Measurements from ENCODE around the gene MAU2. TPM values are rescaled to one million over a fixed set of nuclear protein-coding genes. Genes with fewer than 3 reads are reported as not detected.

MAU2 gene
- total RNA-seq, 2 donors from 2014 or later = 52.5 to 106 TPM

DNA sequence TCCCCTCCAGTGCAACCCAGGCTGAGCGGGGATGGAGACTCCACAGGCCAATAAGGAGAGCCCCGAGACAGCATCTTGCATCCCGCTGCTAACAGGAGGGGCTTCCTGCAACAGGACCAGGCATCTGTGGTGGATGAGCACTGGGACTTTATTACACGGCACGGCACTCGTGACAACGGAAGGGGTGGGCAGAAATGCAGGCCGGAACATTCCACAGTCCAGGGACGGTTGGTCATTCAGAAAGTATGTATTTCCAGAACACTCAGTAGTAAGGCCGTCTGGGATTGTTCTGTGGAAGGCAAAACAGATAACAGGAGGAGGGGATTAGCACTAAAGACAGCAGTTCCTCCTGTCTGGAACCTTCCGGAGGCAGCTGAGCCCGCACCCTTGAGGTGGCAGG lies 44.2 kb upstream of the MAU2 start:
- TF ChIP-seq POLR2AphosphoS5 (IDR thresholded peaks at IDR 0.05) (no peak), POLR2A (IDR thresholded peaks at IDR 0.05) (no peak)
- TF ChIP-seq, protein P1, sequence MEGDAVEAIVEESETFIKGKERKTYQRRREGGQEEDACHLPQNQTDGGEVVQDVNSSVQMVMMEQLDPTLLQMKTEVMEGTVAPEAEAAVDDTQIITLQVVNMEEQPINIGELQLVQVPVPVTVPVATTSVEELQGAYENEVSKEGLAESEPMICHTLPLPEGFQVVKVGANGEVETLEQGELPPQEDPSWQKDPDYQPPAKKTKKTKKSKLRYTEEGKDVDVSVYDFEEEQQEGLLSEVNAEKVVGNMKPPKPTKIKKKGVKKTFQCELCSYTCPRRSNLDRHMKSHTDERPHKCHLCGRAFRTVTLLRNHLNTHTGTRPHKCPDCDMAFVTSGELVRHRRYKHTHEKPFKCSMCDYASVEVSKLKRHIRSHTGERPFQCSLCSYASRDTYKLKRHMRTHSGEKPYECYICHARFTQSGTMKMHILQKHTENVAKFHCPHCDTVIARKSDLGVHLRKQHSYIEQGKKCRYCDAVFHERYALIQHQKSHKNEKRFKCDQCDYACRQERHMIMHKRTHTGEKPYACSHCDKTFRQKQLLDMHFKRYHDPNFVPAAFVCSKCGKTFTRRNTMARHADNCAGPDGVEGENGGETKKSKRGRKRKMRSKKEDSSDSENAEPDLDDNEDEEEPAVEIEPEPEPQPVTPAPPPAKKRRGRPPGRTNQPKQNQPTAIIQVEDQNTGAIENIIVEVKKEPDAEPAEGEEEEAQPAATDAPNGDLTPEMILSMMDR (IDR thresholded peaks at IDR 0.05) = no peak
- Histone ChIP-seq H3K27me3 (replicated peaks; ENCODE audit: insufficient read depth) (no peaks in the 10 kb centered on the region), H3K36me3 (peaks cover 1 to 8% of the 10 kb centered on the region in 2 donors), H3K27ac (no peak overlapping the region), H3K4me3 (no peak overlapping the region), H3K4me1 (replicated peaks) (no peaks in the 10 kb centered on the region), H3K9me3 (no peaks in the 10 kb centered on the region)
- DNase-seq (ENCODE audit: low spot score) = no peak
- 78% methylated on average over 12 of the region's 12 CpGs for WGBS
- intact Hi-C loops (cut with DNase I) = no loop called here

DNA sequence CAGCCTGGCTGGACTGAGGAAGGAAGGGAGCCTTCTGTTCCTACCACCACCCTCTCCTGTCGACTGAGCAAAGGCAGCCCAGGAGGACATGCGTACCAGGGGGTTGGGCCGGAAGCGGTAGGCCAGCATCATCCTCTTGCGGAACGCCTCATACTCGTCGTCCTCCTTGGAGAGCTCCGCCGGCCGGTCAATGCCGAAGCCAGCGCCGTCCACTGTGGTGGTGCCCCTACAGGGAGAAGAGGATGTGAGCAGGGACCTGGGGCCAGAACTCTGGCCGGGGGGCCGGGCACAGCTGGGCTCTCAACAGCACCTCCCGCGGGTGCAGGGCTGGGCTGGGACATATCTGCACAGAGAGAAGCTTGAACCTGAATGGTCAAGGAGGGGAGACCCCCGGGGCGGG lies 43.8 kb upstream of the MAU2 start:
- TF ChIP-seq, protein P1 (IDR thresholded peaks at IDR 0.05) = no peak
- TF ChIP-seq POLR2AphosphoS5 (IDR thresholded peaks at IDR 0.05) (no peak), POLR2A (IDR thresholded peaks at IDR 0.05) (no peak)

DNA sequence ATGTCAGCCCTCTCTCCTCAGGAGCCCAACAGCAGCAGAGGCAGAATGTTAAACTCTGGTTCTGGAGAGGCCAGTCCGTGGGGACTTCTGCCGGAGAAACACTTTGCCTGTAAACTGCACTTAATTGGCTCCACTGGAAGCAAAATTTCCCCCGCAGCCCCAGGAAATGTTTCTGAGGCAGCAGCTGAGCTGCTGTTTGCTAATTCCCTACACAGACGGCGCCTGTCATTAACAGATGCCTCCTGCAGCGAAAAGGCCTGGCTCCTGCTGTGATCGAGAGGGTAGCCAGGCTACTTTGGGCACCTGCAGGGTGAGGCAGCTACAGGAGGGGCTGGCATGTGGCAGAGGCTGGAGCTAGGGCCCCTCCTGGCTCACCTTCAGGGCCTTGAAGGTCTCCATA lies 42.3 kb upstream of the MAU2 start:
- no peaks in the 10 kb centered on the region for H3K9me3 ChIP-seq
- intact Hi-C loops (cut with DNase I) = no loop called here
- no peak for DNase-seq (ENCODE audit: low spot score)
- no peaks in the 10 kb centered on the region for H3K27me3 ChIP-seq (replicated peaks; ENCODE audit: insufficient read depth)
- H3K36me3 ChIP-seq = peaks cover 3 to 8% of the 10 kb centered on the region in 2 donors
- no peaks in the 10 kb centered on the region for H3K4me1 ChIP-seq (replicated peaks)
- WGBS = 89% methylated on average over 7 of the region's 7 CpGs
- TF ChIP-seq POLR2A (IDR thresholded peaks at IDR 0.05) = no peak
- no peak overlapping the region for H3K27ac ChIP-seq
- H3K4me3 ChIP-seq = no peak overlapping the region

More for the DNA sequence above, 43.8 kb upstream of the MAU2 start:
- WGBS = 89% methylated on average over 20 of the region's 20 CpGs
- DNase-seq (ENCODE audit: low spot score) = no peak
- Histone ChIP-seq H3K4me1 (replicated peaks) (no peaks in the 10 kb centered on the region), H3K27ac (no peak overlapping the region), H3K36me3 (peaks cover 3 to 8% of the 10 kb centered on the region in 2 donors), H3K9me3 (no peaks in the 10 kb centered on the region), H3K27me3 (replicated peaks; ENCODE audit: insufficient read depth) (no peaks in the 10 kb centered on the region), H3K4me3 (no peak overlapping the region)
- intact Hi-C loops (cut with DNase I) = no loop called here

DNA sequence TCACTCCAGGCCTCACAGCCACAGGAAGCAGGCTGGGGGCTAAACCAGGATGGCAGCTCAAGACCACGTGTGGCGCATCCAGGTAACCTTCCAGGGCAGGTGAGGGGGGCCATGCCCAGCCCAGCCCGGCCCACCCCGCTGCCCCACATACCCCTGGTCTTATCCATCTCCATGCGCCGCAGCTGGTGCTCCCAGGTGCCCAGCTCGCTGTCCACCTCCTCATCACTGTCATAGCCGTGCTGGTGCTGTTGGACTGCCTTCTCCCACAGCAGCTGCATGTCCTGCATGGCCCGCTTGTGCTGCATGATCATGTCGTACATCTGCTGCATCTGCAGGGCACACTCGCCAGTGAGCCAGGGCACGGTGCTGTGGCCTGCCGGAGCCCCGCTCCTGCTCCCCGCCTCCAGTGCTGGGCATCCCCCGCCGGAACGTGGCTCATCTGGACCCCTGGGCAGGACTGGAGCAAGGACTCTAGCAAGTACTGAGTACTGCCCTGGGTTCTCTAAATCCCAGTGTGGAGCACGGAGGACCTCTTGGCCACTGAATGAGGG lies 41.5 kb upstream of the MAU2 start:
- H3K4me1 ChIP-seq (replicated peaks) = no peaks in the 10 kb centered on the region
- no peaks in the 10 kb centered on the region for H3K9me3 ChIP-seq
- intact Hi-C loops (cut with DNase I) = no loop called here
- no peak for DNase-seq (ENCODE audit: low spot score)
- no peak overlapping the region for H3K4me3 ChIP-seq
- peaks cover 3 to 8% of the 10 kb centered on the region in 2 donors for H3K36me3 ChIP-seq
- H3K27ac ChIP-seq = no peak overlapping the region
- no peaks in the 10 kb centered on the region for H3K27me3 ChIP-seq (replicated peaks; ENCODE audit: insufficient read depth)
- 87% methylated on average over 18 of the region's 19 CpGs for WGBS
- TF ChIP-seq POLR2A (IDR thresholded peaks at IDR 0.05) (no peak), POLR2AphosphoS5 (IDR thresholded peaks at IDR 0.05) (no peak)
- TF ChIP-seq, protein P1 (IDR thresholded peaks at IDR 0.05) = no peak

DNA sequence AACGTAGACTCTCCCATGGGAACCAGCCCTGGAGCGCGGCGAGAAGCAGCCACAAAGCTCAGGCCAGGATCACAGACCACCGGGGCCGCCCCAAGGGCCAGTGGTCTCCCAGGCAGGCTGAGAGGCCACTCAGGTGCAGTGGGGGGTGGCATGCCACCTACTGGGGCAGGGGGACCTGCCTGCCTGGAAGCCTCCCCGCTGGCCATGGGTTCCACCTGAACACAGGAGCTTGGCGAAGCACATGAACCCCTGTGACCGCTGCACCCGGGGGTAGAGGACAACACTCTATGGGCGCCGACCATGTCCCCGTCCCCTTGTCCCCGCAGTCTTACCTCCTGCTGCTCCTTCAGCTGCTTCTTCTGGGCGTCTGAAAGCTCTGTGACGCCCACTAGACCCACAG lies 40.8 kb upstream of the MAU2 start:
- Histone ChIP-seq H3K27ac (no peak overlapping the region), H3K4me1 (replicated peaks) (no peaks in the 10 kb centered on the region), H3K36me3 (peaks cover 3 to 8% of the 10 kb centered on the region in 2 donors), H3K4me3 (no peak overlapping the region), H3K9me3 (no peaks in the 10 kb centered on the region), H3K27me3 (replicated peaks; ENCODE audit: insufficient read depth) (no peaks in the 10 kb centered on the region)
- no peak for DNase-seq (ENCODE audit: low spot score)
- intact Hi-C loops (cut with DNase I) = no loop called here
- 97% methylated on average over 14 of the region's 16 CpGs for WGBS
- TF ChIP-seq POLR2A (IDR thresholded peaks at IDR 0.05) = no peak
- TF ChIP-seq POLR2AphosphoS5 (IDR thresholded peaks at IDR 0.05) = no peak
- TF ChIP-seq, protein P1 (IDR thresholded peaks at IDR 0.05) = no peak

Data from prostate gland (tissue), 2 donors.